Measurements from ENCODE around the gene GPX3.

The GPX3 gene

DNA sequence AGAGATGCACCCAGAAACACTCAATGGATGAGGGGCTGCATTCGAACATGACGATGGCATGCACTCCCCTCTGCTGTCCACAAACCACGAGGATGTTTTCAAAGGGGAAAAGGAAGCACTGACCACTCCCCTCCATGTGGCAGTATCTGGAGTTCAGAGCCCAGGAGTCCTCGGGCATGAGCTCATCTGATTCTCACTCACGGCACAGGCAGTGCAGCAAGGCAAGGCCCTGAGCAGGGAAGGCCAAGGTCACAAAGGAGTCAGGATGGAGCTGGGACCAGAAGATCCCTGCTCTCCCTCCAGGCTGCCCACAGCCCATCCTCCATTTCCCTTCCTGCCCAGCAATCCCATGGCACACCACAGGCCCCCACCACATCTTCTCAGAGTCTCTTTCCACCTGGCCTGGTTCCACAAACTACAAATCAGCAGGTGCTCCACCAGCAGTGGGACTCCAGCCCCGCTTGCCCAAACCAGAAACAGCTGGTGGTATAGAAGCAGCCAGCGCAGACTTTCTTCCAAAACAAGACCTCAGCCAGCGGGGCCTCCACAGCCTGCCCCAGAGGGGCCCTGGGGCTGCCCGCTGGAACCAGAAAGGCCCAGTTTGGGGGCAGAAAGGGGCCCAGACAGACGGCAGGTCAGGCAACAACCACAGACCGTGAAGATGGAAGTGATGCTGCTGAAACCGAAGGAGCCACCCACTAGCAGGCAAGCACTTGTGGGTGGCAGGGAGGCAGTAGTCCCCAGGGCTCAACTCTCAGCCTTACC, 48.2 kb downstream of the GPX3 start:
- CTCF ChIA-PET: interaction anchor here (1.8 to 1.9 kb wide), 2 partner anchors 17 to 46 kb away, joined by 5 to 8 read pairs; no protein-coding TSS in a partner anchor
- POLR2A ChIA-PET: interaction anchor here (3.0 kb wide), 1 partner anchor 13 kb away, joined by 20 read pairs; the partner anchor contains the start of gene TNIP1
- TF ChIP-seq FOXA1 (IDR thresholded peaks at IDR 0.05): no peak
- TF ChIP-seq LEF1 (IDR thresholded peaks at IDR 0.05; ENCODE audit: borderline replicate concordance): no peak
- TF ChIP-seq BHLHE40 (IDR thresholded peaks at IDR 0.05; ENCODE audit: borderline replicate concordance): no peak
- TF ChIP-seq, protein P1, sequence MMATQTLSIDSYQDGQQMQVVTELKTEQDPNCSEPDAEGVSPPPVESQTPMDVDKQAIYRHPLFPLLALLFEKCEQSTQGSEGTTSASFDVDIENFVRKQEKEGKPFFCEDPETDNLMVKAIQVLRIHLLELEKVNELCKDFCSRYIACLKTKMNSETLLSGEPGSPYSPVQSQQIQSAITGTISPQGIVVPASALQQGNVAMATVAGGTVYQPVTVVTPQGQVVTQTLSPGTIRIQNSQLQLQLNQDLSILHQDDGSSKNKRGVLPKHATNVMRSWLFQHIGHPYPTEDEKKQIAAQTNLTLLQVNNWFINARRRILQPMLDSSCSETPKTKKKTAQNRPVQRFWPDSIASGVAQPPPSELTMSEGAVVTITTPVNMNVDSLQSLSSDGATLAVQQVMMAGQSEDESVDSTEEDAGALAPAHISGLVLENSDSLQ (IDR thresholded peaks at IDR 0.05): no peak
- TF ChIP-seq SUZ12 (IDR thresholded peaks at IDR 0.05): no peak
- no peak for TF ChIP-seq HDGF (IDR thresholded peaks at IDR 0.05; ENCODE audit: borderline replicate concordance)
- TF ChIP-seq ZNF384 (IDR thresholded peaks at IDR 0.05): no peak
- no peak for TF ChIP-seq ELF4 (IDR thresholded peaks at IDR 0.05)
- no peak for TF ChIP-seq L3MBTL2 (conservative IDR thresholded peaks at IDR 0.05)
- no peak for TF ChIP-seq TARDBP (IDR thresholded peaks at IDR 0.05)
- no peak for TF ChIP-seq SP1 (IDR thresholded peaks at IDR 0.05)
- TF ChIP-seq FOXM1 (IDR thresholded peaks at IDR 0.05; ENCODE audit: borderline replicate concordance): no peak
- TF ChIP-seq CTBP1 (IDR thresholded peaks at IDR 0.05; ENCODE audit: borderline replicate concordance): no peak
- TF ChIP-seq ARNT (IDR thresholded peaks at IDR 0.05): no peak
- DNase-seq (ENCODE audit: extremely low spot score): no peak

DNA sequence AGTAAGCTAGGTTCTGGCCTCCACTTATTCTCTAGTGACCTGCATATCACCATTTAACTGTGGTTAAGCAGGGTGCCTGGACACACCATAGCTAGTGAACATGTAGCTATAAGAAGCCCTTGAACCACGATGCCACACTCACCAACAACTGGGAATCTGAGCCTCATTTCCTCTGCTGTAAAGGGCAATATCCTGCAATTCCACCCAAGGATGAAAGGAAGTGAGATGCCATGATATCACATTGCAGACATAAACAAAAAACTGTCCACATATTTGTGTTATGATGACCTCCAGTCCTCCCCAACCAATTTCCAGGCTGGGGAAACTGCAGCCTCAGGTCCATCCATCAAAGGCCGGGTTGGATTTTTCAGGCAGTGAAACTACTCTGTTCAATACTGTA, 50.1 kb downstream of the GPX3 start:
- TF ChIP-seq HDGF (IDR thresholded peaks at IDR 0.05; ENCODE audit: borderline replicate concordance) (no peak), FOXK2 (IDR thresholded peaks at IDR 0.05) (no peak), L3MBTL2 (conservative IDR thresholded peaks at IDR 0.05) (no peak), NFRKB (IDR thresholded peaks at IDR 0.05) (no peak), FOXA1 (IDR thresholded peaks at IDR 0.05) (no peak), CTBP1 (IDR thresholded peaks at IDR 0.05; ENCODE audit: borderline replicate concordance) (no peak), FOXM1 (IDR thresholded peaks at IDR 0.05; ENCODE audit: borderline replicate concordance) (no peak), TARDBP (IDR thresholded peaks at IDR 0.05) (no peak), SP1 (IDR thresholded peaks at IDR 0.05) (no peak), ZNF384 (IDR thresholded peaks at IDR 0.05) (no peak), ARNT (IDR thresholded peaks at IDR 0.05) (no peak), LEF1 (IDR thresholded peaks at IDR 0.05; ENCODE audit: borderline replicate concordance) (no peak), ELF4 (IDR thresholded peaks at IDR 0.05) (no peak), BHLHE40 (IDR thresholded peaks at IDR 0.05; ENCODE audit: borderline replicate concordance) (no peak), SUZ12 (IDR thresholded peaks at IDR 0.05) (no peak)
- TF ChIP-seq, protein P1 (IDR thresholded peaks at IDR 0.05): no peak
- ChIA-PET CTCF (interaction anchor here (1.8 kb wide), 1 partner anchor 12 kb away, joined by 3 read pairs; no protein-coding TSS in a partner anchor), POLR2A (interaction anchor here (3.0 kb wide), 1 partner anchor 11 kb away, joined by 20 read pairs; the partner anchor contains the start of gene TNIP1)
- no peak for DNase-seq (ENCODE audit: extremely low spot score)

DNA sequence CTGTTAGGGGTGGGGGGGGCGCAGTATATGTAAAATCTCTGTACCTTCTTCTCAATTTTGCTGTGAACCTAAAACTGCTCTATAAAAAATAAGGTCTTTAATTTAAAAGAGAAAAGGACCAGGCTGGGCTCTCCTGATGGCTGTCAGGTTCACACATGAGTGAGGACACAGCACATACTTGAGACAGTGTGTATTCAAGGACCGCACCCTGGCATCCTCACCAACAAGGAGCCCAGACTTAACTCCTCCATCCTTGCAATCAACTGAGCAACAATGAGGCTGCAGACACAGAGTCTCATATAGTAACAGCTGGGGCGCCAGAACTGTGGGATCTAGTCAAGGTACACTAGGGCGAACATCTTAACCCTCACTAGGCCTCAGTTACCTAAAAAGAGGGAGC, 50.6 kb downstream of the GPX3 start:
- ChIA-PET POLR2A (interaction anchor here (1.3 to 3.0 kb wide), 2 partner anchors 10 kb away, joined by 4 to 20 read pairs; partner anchors contain the start of gene TNIP1), CTCF (interaction anchor here (1.8 kb wide), 2 partner anchors 11 to 19 kb away, joined by 3 to 6 read pairs; no protein-coding TSS in a partner anchor)
- TF ChIP-seq, protein P1 (IDR thresholded peaks at IDR 0.05): no peak
- TF ChIP-seq FOXK2 (IDR thresholded peaks at IDR 0.05) (no peak), CTBP1 (IDR thresholded peaks at IDR 0.05; ENCODE audit: borderline replicate concordance) (no peak), NFRKB (IDR thresholded peaks at IDR 0.05) (no peak), L3MBTL2 (conservative IDR thresholded peaks at IDR 0.05) (no peak), BHLHE40 (IDR thresholded peaks at IDR 0.05; ENCODE audit: borderline replicate concordance) (no peak), SP1 (IDR thresholded peaks at IDR 0.05) (no peak), ARNT (IDR thresholded peaks at IDR 0.05) (no peak), LEF1 (IDR thresholded peaks at IDR 0.05; ENCODE audit: borderline replicate concordance) (no peak), TARDBP (IDR thresholded peaks at IDR 0.05) (no peak), ZNF384 (IDR thresholded peaks at IDR 0.05) (no peak), ELF4 (IDR thresholded peaks at IDR 0.05) (no peak), HDGF (IDR thresholded peaks at IDR 0.05; ENCODE audit: borderline replicate concordance) (no peak), SUZ12 (IDR thresholded peaks at IDR 0.05) (no peak), FOXA1 (IDR thresholded peaks at IDR 0.05) (no peak), FOXM1 (IDR thresholded peaks at IDR 0.05; ENCODE audit: borderline replicate concordance) (no peak)
- no peak for DNase-seq (ENCODE audit: extremely low spot score)

DNA sequence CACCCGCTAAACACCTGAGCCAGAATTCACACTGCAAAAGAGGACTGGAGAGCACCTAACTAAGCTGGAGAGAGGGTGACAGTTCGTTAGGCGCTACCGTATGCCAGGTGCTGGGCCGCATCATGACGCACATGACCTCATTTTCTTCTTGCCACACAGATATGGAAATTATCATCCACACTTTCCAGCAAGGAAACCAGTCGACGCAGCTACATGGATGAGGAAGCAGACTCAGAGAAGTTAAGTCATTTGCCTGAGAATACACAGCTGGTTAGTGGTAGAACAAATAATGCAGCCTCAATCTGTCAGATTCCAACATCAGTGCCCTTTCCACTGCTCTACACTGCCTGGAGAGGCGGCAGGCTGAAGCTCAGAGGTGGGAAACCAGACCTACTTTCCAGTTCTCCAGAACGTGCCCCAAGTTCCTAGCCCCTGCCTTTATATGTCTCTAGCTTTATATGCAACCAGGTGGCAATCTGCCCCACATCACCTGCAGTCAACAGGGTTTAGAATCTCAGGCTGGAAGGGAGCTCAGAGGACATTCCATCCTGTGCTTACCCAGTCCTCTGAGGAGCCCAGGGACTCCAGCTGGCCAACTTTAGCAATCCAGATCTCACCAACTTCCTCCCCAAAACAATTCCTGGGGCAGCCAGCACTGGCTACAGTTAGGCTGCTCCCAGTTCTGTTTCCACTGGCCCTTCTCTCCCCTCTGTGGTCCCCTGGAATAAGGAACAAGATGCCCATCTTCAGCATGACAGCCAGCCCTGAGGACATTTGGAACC, 51.6 kb downstream of the GPX3 start:
- POLR2A ChIA-PET: interaction anchor here (1.3 kb wide), 1 partner anchor 9 kb away, joined by 4 read pairs; the partner anchor contains the start of gene TNIP1
- DNase-seq (ENCODE audit: extremely low spot score): no peak

More for the DNA sequence above, 51.6 kb downstream of the GPX3 start:
- no peak for TF ChIP-seq FOXK2 (IDR thresholded peaks at IDR 0.05)
- no peak for TF ChIP-seq FOXM1 (IDR thresholded peaks at IDR 0.05; ENCODE audit: borderline replicate concordance)
- no peak for TF ChIP-seq FOXA1 (IDR thresholded peaks at IDR 0.05)
- TF ChIP-seq NFRKB (IDR thresholded peaks at IDR 0.05): no peak
- TF ChIP-seq ZNF384 (IDR thresholded peaks at IDR 0.05): no peak
- no peak for TF ChIP-seq TARDBP (IDR thresholded peaks at IDR 0.05)
- no peak for TF ChIP-seq LEF1 (IDR thresholded peaks at IDR 0.05; ENCODE audit: borderline replicate concordance)
- TF ChIP-seq ELF4 (IDR thresholded peaks at IDR 0.05): no peak
- TF ChIP-seq HDGF (IDR thresholded peaks at IDR 0.05; ENCODE audit: borderline replicate concordance): no peak
- no peak for TF ChIP-seq L3MBTL2 (conservative IDR thresholded peaks at IDR 0.05)
- TF ChIP-seq SUZ12 (IDR thresholded peaks at IDR 0.05): no peak
- TF ChIP-seq SP1 (IDR thresholded peaks at IDR 0.05): no peak
- no peak for TF ChIP-seq ARNT (IDR thresholded peaks at IDR 0.05)
- CTCF ChIA-PET: interaction anchor here (0.5 to 1.8 kb wide), 3 partner anchors 10 to 70 kb away, joined by 3 to 6 read pairs (median 4); no protein-coding TSS in a partner anchor
